GM21367 (cell line): ENCODE data around the gene CWC15.
"Not testable (repeated sequence)": the region's sequence is repeated elsewhere in the genome, so short reads cannot be mapped to it uniquely, and the experiment has no call there.

Experiments
- ATAC-seq: cut with Tn5 transposase; IDR thresholded peaks from one replicate; pipeline ENCODE4 v1.9.1; 2021; ENCODE audit not compliant: unreplicated experiment

CWC15 gene

GRCh38 chr11:94956963-94957362 is 16.4 kb downstream of the CWC15 start:
- ATAC-seq, result no peak

- ATAC-seq, result no peak
These were observed 18.6 kb downstream of the CWC15 start for GRCh38 chr11:94954753-94955152.

GRCh38 chr11:94948070-94948617 is 25.2 kb downstream of the CWC15 start:
- no peak for ATAC-seq

- no peak for ATAC-seq
These were observed 26.5 kb downstream of the CWC15 start for GRCh38 chr11:94946812-94947211.

GRCh38 chr11:94941131-94941530 is 32.2 kb downstream of the CWC15 start:
- no peak for ATAC-seq

- no peak for ATAC-seq
These were observed 34.0 kb downstream of the CWC15 start for GRCh38 chr11:94939346-94939745.

GRCh38 chr11:94938095-94939055 is 35.0 kb downstream of the CWC15 start:
- no peak for ATAC-seq

GRCh38 chr11:94934846-94935245 is 38.5 kb downstream of the CWC15 start:
- no peak for ATAC-seq

GRCh38 chr11:94934362-94934761 is 39.0 kb downstream of the CWC15 start:
- ATAC-seq, result no peak

- ATAC-seq, result no peak
These were observed 39.9 kb downstream of the CWC15 start for GRCh38 chr11:94933223-94934130.

- ATAC-seq, result no peak
These were observed 40.9 kb downstream of the CWC15 start for GRCh38 chr11:94932503-94932902.

- ATAC-seq, result not testable (repeated sequence)
These were observed 41.3 kb downstream of the CWC15 start for GRCh38 chr11:94932072-94932471.

GRCh38 chr11:94928117-94928990 is 45.0 kb downstream of the CWC15 start:
- no peak for ATAC-seq

- no peak for ATAC-seq
These were observed 46.6 kb downstream of the CWC15 start for GRCh38 chr11:94926698-94927237.

- ATAC-seq, result no peak
These were observed 47.1 kb downstream of the CWC15 start for GRCh38 chr11:94926271-94926625.

- no peak for ATAC-seq
These were observed 47.7 kb downstream of the CWC15 start for GRCh38 chr11:94925422-94926270.

- no peak for ATAC-seq
These were observed 48.7 kb downstream of the CWC15 start for GRCh38 chr11:94924612-94925011.

- ATAC-seq, result no peak
These were observed 49.2 kb downstream of the CWC15 start for GRCh38 chr11:94924171-94924572.

GRCh38 chr11:94923004-94923334 is 50.4 kb downstream of the CWC15 start:
- ATAC-seq, result no peak
